Amygdala (tissue), 56 donors: Measurements from ENCODE around the gene MISP3.
A peak's percentile ranks its signal among the peaks of the same experiment; 100 is the strongest.

Experiments used
- DNase-seq, 56 donors: peaks; one replicate each; lab custom pipeline; 2025; lab: John Stamatoyannopoulos, UW

MISP3 gene

DNA sequence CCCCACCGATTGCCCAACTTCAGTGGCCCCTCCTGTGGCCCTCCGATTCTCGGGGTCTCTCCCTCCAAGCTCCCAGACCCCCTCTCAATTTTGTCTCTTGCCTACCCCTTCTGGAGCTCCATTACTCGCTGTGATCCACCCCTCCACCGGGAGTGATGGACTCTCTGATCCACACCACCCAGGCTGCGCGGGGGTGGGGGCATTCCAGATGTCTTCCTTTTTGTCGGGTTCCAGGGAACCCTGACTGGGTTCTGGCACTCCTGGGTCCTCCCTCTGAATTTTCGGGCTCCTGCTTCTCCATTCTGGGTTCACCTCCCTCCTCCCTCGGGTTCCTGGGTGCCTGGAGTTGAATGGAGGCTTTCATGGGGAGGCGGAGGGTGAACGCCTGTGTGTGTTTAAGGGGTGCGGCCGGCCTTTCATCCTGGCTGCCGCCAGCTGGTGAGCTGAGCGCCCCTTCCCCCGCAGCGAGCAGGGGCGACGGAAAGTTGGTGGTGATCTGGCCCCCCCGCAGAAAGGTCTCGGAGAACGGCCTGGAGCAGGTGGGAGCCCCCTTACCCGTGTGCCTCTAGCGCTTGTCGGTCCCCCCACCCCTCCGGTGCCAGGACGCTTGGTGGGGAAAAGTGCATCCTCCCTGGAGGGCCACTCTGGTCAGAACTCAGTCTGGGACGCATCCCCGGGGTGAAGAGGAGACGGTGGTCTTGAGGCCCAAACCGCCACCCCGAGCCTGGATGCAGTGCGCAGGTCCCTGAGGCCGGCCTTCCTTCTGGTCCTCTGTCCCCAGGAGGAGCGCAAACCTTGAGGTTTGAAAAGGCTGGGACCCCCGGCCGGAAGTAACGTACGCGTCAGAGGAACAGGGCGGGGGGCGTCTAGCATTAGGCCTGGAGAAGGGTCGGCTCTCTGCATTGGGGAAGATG lies 1.6 kb downstream of the MISP3 start:
- DNase-seq: peak in 26 of 56 donors; percentile 15 to 67 (median 50)

DNA sequence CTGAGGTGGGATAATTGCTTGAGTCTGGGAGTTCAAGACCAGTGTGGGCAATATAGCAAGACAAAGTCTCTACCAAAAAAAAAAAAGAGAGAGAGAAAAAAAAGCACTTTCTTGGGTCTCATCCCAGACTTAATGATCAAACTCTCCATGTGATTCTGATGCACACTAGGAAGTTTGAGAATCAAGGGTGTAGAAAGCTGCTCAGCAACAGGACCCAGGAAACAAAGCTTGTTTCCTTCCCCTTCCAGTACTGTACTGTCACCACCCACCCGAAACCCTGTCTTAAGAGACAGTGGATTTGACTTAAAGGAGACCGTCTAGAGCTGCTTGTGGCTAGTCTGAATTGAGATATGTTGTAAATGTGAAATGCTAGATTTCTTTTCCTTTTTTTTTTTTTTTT lies 5.8 kb downstream of the MISP3 start:
- DNase-seq: no peak

DNA sequence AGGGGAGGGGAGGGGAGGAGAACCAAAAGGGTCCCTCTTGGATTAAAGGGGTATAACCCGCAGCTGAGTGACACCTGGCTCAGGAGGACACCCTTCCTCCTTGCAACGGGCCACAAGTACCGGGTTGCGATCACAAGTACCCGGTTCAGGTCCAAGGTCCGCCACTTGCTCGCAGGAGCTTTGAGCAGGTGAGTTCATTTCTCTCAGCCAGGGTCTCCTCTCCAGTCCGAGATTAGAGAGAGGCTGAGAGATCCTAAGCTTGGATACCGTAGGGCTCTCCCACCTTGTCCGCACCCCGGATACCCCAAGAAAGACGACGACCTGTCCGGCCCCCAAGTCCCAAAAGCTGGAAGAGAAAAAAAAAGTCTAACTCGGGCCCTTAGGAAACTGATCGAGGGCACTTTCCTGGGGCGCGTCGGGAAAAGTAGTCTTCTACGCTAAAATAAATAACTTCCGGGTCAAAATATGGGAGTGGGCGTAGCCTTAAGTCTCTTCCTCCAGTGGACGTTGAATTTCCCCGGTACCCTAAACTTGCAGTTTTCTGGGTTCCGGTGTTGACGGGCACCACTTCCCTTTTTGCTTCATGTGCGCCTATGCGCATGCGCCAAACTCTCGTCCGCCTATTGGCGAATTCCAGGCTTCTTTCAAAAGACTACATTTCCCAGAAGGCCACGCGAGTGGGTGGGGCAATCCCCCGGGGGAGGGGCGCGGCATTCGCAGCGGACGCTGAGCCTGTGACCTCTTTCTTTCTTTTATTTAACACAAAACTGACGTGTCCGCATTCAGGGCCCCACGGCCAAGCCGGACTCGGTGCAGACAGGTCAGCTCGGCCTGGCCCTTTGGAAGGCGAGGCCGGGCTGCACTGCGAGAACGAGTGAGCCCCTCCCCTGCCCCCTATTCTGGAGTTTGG lies 8.6 kb downstream of the MISP3 start:
- peak; percentile 89 to 99 (median 96) for DNase-seq

DNA sequence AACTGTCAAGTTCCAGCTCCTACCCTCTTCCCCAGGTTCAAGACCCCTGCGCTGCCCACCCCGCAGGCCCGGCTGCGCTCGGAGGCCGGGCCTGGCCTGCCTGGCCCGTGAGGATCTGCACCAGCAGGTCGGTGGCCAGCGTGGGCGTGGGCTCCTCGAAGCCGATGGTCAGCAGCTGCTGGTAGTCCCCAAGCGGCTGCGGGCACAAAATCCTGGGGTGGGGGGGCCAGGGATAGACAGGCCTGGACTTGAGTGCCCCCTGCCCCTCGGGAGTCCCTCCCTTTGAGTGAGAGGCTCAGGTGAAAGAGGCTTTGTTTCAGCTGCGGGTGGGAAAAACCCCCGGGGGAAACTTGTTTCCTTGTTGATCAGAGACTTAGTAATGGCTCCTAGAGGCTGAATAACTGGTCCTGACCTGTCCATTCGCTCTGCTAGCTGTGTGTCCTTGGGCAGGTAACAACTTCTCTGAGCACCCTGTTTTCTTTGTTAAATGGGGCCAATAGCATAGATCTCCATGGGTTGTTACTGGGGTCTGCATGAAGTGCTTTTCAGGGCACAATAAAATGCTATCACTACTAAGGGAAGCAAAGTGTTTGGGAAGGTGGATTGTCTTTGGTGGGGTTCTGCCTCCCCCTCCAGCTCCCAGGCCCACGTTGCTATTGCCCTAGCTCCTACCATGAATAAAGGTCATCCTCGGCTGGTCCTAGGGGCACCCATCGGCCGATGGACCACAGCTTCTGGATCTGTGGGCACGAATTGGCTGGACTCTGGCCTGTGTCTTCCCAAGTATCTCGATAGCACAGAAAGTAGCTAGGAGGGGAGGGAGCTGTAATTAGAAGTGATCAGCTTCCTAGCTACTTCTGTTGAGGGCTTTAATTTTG lies 9.4 kb downstream of the MISP3 start:
- DNase-seq: peak in 14 of 56 donors; percentile 33 to 74 (median 46)

DNA sequence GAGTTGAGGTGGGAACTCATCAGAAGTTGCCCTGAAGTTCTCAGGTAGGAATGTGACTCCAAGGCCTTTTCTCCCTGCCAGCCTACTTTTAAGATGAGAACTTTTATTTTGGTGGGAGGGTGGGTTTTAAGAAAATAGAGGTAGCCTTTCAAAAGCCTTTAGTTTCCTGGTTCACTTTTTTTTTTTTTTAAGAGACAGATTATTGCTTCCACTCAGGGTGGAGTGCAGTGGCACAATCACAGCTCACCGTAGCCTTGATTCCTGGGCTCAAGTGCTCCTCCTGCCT lies 10.0 kb downstream of the MISP3 start:
- DNase-seq: no peak

DNA sequence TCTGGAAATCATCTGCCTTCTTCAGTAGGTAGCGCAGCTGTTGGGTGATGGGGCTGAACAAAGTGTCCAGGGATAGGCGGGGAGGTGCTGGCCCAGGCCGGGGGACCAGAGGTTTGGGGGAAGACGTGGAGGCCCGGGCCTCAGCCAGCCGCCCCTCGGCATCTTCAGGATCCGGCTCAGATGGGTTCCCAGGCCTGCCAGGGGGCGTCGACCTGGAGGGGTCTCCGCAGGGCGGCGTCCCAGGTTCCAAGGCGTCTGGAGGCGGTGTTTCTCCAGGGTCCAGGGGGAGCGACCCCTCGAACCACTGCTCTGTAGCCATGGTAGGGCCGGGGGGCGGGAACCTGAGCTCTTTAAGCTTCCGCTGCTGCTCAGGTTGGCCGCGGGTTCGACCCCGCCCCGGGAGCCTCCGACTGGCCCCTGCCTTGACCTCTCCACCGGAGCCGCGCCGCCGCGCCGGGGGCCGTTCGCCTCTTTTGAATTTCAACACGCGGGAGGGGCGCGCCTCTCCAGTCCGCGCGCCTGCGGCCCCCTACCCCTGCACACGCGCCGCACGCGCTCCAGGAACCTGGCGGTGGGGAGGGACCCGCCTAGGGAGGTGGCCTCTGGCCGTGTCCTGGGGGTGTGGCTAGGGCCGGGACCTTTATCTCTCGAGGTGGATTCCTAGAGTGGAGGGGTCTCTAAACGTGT lies 12.9 kb downstream of the MISP3 start, which contains the start of gene C19orf67:
Gene C19orf67 (minus strand): TSS at position 475 of the 687 bp plus-strand sequence. CDS start 156 bp downstream, at position 319.
- no peak for DNase-seq

DNA sequence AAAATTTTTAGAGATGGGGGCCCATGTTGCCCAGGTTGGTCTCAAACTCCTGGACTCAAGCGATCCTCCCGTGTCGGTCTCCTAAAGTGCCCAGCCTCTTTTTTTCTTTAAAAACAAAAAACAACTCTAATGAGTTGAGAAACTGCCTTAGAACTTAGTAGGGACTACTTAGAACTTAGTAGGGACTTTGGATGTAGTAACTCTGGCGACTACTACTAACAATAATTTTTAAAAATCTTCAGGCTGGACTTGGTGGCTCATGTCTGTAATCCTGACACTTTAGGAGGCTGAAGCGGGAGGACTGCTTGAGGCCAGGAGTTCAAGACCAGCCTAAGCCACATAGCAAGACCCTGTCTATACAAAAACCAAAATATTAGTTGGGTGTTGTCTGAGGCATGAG lies 13.5 kb downstream of the MISP3 start:
- DNase-seq: no peak

DNA sequence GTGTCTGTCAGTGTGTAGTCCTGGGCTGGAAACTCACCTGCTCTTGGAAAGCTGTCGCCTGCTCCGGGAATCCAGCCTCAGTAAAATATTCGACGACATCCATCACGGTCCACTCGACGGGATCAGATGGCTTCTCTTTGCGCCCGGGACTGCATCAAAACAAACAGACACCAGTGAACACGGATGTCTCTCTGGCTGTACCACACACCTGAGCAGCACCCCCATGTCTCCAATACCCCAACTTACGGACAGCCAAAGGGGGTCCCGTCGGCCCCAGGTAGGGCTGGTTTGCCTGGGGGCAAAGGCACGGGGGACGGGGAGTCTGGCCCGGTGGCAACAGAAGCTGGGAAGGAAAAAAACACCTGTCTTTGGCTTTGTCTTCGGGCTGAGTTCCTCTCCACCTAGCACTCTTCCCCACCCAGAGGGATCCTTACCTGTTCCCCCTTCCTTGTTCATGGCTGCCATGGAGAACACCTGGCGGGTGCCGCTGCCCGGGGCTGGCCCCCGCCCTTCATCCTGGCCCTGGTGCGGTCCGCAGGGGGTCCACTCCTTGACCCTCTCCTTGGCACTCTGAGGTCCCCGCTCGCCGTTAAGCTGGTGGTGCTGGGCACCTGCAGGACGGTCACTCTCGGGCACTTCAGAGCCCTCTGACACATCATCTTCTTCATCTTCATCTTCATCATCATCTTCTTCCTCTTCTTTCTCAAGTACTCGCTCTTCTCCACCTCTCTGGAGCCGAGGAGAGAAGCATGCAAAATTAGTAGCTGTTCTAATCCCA lies 16.2 kb downstream of the MISP3 start:
- no peak for DNase-seq

DNA sequence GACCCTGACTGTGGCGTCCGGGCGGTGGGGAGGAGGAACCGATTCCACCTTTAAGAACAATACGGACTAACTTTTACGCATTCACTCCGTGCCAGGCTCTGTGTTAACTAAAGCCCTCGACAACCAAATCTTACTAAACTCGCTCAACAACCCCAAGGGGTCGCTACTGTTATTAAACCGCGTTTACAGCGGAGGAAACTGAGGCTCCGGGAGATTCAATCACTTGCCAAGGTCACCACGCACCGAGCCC lies 16.8 kb downstream of the MISP3 start:
- DNase-seq: peak in 2 of 56 donors; percentile 6 to 10

DNA sequence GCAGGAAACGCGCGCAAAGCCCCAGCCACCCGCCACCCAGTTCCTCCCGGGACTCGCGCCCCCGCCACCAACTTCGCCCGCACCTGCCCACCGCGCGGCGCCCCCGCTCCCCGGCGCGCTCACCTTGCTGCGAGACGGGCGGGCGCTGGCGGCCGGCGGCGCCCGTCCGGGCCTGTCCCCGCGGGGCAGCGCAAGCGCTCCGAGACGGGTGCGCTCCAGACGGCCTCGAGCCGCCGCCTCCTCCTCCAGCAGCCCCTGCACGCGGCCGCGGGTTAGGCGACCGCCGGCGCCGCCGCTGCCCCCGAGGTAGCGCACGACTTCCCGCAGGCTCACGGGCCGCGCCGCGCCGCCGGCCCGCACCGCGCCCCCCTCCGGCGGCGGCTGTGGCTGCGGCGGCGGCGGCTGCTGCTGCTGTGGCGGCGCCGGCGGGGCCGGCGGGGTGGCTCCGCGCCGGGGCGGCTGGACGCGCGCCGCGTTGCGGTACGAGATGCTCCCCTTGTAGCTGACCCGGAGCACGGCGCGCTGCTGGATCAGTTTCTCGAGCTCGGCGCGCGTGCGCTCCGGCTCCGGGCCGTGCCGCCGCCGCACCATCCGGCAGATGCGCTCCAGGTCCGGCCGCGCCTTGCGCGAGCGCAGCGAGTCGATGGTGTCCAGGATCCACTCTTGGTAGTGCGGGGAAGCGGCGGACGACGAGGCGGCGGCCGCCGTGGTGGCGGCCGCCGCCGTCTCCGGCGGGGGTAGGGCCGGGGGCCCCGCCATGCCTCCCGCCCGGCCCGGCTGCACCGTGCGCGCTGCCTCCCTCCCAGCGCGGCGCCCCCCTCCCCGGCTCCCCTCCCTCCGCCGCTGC lies 17.3 kb downstream of the MISP3 start:
- peak in 18 of 56 donors; percentile 20 to 64 (median 34) for DNase-seq

DNA sequence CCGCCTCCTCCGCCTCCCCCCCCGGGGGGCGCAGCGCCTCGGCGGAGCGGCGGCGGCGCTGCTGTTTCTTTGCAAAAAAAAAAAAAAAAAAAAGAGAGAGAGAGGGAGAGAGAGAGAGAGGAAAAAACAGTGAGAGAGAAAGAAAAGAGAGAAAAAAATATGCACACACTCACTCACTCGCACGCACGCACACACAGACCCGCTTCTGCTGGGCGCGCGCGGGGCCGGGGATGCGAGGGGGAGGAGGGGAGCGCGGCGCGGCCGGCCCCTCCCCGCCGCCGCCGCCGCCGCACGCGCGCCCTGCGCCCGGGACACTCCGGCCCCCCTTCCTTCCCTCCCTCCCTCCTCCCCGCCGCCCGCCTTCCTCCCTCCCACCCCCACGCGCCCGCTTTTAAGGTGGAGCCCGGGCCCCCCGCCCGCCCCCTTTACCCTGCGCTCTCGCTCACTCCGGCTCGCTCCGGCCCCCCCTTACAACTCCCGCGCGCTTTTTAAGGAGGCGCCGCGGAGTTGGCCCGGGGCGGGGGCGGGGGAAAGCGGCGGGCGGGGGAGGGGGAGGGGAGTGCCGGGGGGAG lies 18.0 kb downstream of the MISP3 start, which contains the start of gene SAMD1:
Gene SAMD1 (minus strand): TSS at position 243 of the 572 bp plus-strand sequence.
- DNase-seq: peak in 55 of 56 donors; percentile 31 to 91 (median 79)

DNA sequence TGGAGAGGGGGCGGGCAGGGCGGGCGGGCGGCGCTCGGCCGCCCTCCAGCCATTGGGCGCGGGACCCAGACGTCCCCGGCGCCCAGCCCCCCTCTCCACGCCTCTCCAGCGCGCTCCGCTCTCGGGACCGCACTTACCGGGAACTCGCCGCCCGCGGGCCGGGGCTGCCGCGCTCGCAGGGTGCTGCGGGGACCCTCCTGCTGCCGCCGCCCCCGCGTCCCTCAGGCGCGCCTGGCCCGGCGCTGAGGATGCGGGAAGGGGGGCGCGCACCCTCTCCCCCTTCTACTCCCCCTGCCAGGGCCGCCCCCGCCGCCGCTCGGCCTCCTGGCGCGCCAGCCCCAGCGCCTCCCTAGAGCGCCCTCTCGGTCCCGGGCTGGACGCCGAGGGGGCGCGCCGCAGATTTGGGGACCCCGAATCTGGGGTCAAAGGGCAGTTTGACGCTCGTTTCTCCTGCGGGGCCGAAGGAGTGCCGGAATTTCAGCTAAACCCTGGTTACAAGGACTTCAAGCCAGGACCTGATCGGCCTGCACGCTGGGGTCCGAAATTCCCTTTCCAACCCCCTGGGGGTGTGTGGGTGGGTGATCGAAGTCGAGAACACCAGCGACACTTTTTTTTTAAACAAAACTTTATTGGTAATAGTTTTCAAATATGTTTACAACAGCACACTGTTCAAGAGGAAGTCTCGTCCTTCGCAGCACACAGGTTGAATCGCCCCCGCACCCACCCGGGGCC lies 18.7 kb downstream of the MISP3 start:
- peak in 38 of 56 donors; percentile 42 to 90 (median 80) for DNase-seq

DNA sequence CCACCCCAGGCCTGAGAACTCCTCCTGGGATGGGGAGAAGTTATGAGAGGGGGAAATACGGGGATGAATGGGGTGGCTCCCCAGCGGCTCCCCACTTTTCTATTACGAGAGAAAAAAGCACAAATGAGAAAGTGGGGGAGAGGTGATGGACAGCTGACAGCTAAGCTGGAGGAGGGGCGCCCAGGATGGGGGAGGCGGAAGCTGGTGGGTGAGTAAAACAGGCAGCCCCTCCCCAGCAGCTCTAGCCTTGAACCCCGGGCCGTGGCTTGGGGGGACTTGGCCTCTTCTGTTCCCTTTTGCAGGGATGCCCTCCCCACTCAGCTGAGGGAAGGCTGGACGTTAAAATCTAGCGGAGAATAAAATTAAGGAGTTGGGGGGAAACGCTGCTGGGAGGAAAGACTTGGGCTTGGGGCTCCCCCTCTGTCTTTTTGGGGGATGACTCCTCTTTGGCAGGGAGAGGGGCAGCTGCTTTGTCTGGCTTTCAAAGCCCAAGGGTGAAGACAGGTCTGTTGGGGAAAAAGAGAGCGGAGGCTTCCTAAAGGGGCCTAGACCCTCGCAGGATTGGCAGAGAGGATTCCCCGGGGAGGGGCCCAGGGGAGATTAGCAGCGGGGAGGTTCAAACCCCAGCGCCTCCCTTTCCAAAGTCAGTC lies 19.4 kb downstream of the MISP3 start:
- peak in 3 of 56 donors; percentile 7 to 42 (median 30) for DNase-seq

DNA sequence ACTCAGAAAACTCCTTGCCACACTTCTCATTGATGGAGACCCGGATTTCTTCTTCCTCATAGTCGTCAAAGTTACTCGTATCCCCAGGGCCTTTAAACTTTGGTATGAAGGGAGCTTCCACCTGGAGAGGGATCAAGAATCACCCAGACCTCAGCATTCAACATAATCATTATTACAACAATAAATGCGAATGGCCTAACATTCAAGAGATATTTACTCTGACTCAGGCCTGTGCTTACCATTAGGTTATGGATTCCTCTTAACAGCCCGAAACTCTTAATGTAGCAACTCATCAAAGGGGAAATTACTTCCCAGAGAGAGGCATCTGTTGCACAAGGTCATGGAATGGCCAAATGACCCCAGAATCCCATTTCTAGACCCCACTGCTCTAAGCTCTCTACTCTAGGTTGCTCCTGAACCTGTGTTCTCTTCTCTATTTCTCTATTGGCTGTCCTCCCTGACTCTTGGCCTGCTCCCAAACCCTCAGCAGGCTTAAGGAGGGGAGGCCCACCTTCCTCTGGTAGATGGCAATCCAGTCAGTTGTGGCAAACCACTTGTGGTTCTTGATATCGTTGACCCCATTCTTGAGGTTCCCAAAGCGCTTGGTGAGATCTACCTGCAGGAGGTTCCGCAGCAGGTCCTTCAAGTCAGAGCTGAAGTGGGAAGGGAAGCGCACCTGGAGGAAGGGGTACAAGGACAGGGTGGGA lies 20.7 kb downstream of the MISP3 start:
- no peak for DNase-seq

DNA sequence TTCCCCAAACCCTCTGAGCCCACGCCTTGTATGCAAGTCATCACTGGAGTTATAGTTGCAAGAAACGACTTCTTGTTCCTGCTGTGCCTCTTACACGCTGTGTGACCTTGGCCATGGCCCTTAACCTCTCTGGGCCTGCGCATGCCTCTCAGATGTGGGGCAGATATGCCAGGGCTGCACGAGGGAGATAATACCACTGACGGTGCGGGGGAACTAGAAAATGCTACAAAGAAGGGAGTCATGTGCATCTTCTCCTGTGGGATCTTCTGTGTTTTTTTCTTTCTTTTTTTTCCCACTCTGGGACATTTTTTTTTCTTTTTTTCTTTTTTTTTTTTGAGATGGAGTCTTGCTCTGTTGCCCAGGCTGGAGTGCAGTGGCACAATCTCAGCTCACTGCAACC lies 22.3 kb downstream of the MISP3 start:
- DNase-seq: no peak
